Small intestine (tissue), 7 donors: ENCODE data around the gene NEK10. TPM values are rescaled to one million over a fixed set of nuclear protein-coding genes. Genes with fewer than 3 reads are reported as not detected.

Experiments
- DNase-seq, 2 donors: peaks; one replicate each; pipeline versions ENCODE4 v3.0.0 to v3.0.0-alpha.2; 2013
- FAIRE-seq: peaks from 2 replicates; lab custom pipeline; 2012; peaks lifted over from hg19 to GRCh38; lab: Jason Lieb, UNC
- H3K27ac ChIP-seq, 3 donors: one replicate each; pipeline ENCODE4 v1.5.1; 2013; ENCODE audit warnings: low read length in 2 of 3, mild to moderate bottlenecking in 2 of 3, control low read depth in 1 of 3, inconsistent platforms in 1 of 3, low read depth in 1 of 3, moderate library complexity in 1 of 3
- H3K27me3 ChIP-seq, 3 donors: one replicate each; pipeline ENCODE4 v1.6.1; 2013; ENCODE audit warnings: low read length in 3 of 3, inconsistent platforms in 1 of 3; ENCODE audit not compliant: control insufficient read depth in 3 of 3, insufficient read depth in 3 of 3
- H3K36me3 ChIP-seq, 3 donors: one replicate each; pipeline ENCODE4 v1.6.1; 2013; ENCODE audit warnings: low read length in 3 of 3, inconsistent platforms in 1 of 3, low read depth in 1 of 3, mild to moderate bottlenecking in 1 of 3, moderate library complexity in 1 of 3; ENCODE audit not compliant: control insufficient read depth in 3 of 3, insufficient read depth in 2 of 3
- H3K4me1 ChIP-seq, 3 donors: one replicate each; pipeline ENCODE4 v1.6.1; 2013; ENCODE audit warnings: low read length in 2 of 3, inconsistent platforms in 1 of 3, low read depth in 1 of 3, mild to moderate bottlenecking in 1 of 3, moderate library complexity in 1 of 3; ENCODE audit not compliant: control insufficient read depth in 3 of 3, insufficient read depth in 2 of 3
- H3K4me3 ChIP-seq, 3 donors: one replicate each; pipeline ENCODE4 v1.5.1; 2013; ENCODE audit warnings: low read length in 3 of 3, control low read depth in 1 of 3, inconsistent platforms in 1 of 3, low read depth in 1 of 3, mild to moderate bottlenecking in 1 of 3, moderate library complexity in 1 of 3
- H3K9me3 ChIP-seq, 2 donors: one replicate each; pipeline ENCODE4 v1.6.1; 2013; ENCODE audit warnings: low read depth in 1 of 2, low read length in 1 of 2; ENCODE audit not compliant: control insufficient read depth in 2 of 2, insufficient read depth in 1 of 2
- WGBS, 3 donors: extraction: QIAGEN DNeasy Blood & Tissue Kit; methylation state at CpG; one replicate each; pipeline ENCODE4 v1.1.7; 2013; 5-methylcytosine and 5-hydroxymethylcytosine counted together
- polyA plus RNA-seq, 4 donors: library from polyadenylated mRNA; stranded (reverse) in 3 of 4; unstranded in 1 of 4; fragments of 200-250 nt in 3 of 4; fragments of 120-200 nt in 1 of 4; gene quantifications; one replicate each; pipeline versions ENCODE4 v1.2.1 to v1.2.3, GENCODE V29; 2013
- donor health status: healthy with polysubstance abuse.
- donor health status: control.
- donor health status: control.
- donor health status: Bipolar disorder and iron deficiency.
- donor health status: healthy.

The NEK10 gene
- polyA plus RNA-seq, 4 donors, result 0.30 to 3.6 (median 0.67) TPM

GRCh38 chr3:27275441-27275990 lies 93.7 kb downstream of the NEK10 start:
- peak overlapping the region in 1 of 3 donors; percentile 3 for H3K27ac ChIP-seq
- WGBS, 3 donors, result 85 to 90% (median 88%) methylated on average over 5 of the region's 5 CpGs
- no peak overlapping the region for H3K4me3 ChIP-seq
- FAIRE-seq (no peak), DNase-seq (peak in 1 of 2 donors; percentile 62)
- no peaks in the 10 kb centered on the region for H3K36me3 ChIP-seq
- no peaks in the 10 kb centered on the region for H3K9me3 ChIP-seq
- no peaks in the 10 kb centered on the region for H3K27me3 ChIP-seq
- peaks cover 0 to 32% (median 0%) of the 10 kb centered on the region in 3 donors for H3K4me1 ChIP-seq

DNA sequence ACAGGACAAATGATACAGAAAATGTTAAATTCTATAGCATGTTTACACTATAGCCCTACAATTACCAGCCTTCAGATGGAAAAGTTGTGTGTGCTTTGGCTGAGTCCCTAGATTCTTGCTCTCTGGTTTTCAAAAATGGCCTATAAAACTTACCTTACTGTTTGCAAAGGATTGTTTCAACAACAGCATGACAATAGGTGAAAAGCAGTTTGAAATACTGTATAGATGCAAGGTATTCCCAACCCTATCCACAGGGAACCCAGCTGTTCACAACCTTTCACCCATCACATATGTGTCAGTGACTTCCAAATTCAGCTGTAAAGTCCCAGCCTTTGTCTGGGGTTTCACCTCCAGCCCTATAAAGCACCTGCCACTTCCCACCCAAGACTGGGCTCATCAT lies 97.3 kb downstream of the NEK10 start:
- Histone ChIP-seq H3K27me3 (no peaks in the 10 kb centered on the region), H3K4me1 (peaks cover 0 to 15% (median 0%) of the 10 kb centered on the region in 3 donors), H3K4me3 (no peak overlapping the region), H3K9me3 (no peaks in the 10 kb centered on the region), H3K27ac (no peak overlapping the region), H3K36me3 (no peaks in the 10 kb centered on the region)
- DNase-seq (no peak), FAIRE-seq (no peak)

DNA sequence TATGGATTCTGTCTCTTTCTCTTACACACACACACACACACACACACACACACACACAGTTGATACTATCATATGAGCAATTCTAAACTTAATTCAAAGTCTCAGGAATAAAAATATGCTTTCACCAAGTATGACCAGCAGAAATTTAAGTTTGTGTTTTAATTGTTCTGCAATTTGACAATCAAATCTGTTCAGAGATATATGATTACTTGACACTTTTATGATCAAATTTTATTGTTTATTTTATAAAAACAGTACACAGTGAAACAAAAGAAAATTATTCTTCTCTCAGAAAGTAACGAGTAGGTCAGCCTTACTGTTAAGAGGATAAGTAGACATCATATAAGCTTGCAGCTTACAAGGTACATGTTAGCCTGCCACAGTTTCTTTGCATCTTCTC lies 114.3 kb downstream of the NEK10 start:
- FAIRE-seq (no peak), DNase-seq (no peak)
- 66 to 70% (median 69%) methylated on average over 1 of the region's 1 CpG for WGBS, 3 donors
- no peaks in the 10 kb centered on the region for H3K4me1 ChIP-seq
- H3K9me3 ChIP-seq, result peaks cover 0 to 3% of the 10 kb centered on the region in 2 donors
- no peak overlapping the region for H3K4me3 ChIP-seq
- no peaks in the 10 kb centered on the region for H3K36me3 ChIP-seq
- H3K27me3 ChIP-seq, result no peaks in the 10 kb centered on the region
- no peak overlapping the region for H3K27ac ChIP-seq

DNA sequence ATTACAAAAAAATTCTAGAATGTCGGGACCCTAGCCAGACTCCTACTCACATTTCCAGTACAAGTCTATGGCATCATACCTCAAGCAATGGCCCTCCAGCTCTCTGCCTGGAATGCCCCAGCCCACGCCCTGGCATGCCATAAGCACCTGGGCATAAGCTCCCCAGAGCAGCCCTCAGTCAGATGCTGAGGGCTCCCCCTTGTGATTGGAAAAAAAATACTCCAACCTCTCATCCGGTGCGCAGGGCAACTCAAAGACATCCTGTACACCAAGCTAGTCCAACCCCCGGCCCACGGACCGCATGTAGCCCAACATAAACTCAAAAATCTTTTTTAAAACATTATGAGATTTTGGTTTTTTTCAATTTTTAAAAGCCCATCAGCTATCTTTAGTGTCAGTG lies 115.4 kb downstream of the NEK10 start:
- FAIRE-seq (no peak), DNase-seq (peak; percentile 58)
- Histone ChIP-seq H3K36me3 (no peaks in the 10 kb centered on the region), H3K9me3 (peaks cover 0 to 3% of the 10 kb centered on the region in 2 donors), H3K27ac (no peak overlapping the region), H3K4me1 (no peaks in the 10 kb centered on the region), H3K4me3 (no peak overlapping the region), H3K27me3 (no peaks in the 10 kb centered on the region)
- WGBS, 3 donors, result 29 to 49% (median 36%) methylated on average over 7 of the region's 7 CpGs

- FAIRE-seq (no peak), DNase-seq (no peak)
- WGBS, 3 donors, result 6 to 45% (median 16%) methylated on average over 1 of the region's 1 CpG
- H3K9me3 ChIP-seq, result peaks cover 0 to 3% of the 10 kb centered on the region in 2 donors
- H3K4me1 ChIP-seq, result no peaks in the 10 kb centered on the region
- no peaks in the 10 kb centered on the region for H3K36me3 ChIP-seq
- H3K27me3 ChIP-seq, result no peaks in the 10 kb centered on the region
- no peak overlapping the region for H3K27ac ChIP-seq
- H3K4me3 ChIP-seq, result no peak overlapping the region
These were observed 115.8 kb downstream of the NEK10 start for GRCh38 chr3:27253391-27253790.

DNA sequence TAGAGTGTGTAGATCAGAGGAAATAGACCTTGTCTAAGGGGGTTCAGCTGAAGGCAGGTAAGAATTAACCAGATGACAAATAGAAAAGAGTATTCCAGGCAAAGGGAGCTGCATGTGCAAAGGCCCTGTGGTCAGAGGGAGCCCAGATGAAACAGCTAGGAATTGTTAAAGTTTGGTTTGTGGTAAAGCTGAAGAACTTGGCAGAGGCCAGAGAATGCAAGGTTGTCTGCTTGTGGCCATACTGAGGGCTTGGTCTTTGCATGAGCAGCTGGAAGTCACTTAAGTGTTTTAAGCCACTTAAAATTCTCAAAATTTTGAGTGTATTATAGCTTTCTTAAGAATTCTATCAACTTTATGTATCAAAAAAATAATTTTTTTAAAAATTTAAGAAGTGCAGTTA lies 116.5 kb downstream of the NEK10 start:
- Histone ChIP-seq H3K9me3 (peaks cover 0 to 3% of the 10 kb centered on the region in 2 donors), H3K27ac (no peak overlapping the region), H3K4me1 (no peaks in the 10 kb centered on the region), H3K4me3 (no peak overlapping the region), H3K27me3 (no peaks in the 10 kb centered on the region), H3K36me3 (no peaks in the 10 kb centered on the region)
- FAIRE-seq (no peak), DNase-seq (no peak)

DNA sequence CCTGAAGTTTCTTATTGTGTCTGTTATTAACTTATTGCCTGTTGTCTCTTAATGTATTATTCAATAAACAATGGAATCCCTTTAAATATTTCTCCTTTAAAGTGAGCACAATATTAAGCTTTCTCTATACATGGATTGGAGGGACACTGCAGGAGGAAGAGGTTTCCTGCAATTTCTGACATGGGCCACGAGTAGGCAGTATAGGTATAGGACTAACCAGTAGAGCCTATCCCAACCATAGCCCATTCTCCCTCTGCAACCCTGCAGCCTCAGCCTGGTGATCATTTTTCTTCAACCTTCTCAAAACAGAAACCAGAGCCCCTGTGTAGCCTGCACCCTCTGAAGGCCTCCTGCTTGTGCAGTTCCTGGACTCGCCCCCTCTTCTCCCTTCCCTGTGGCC lies 124.8 kb downstream of the NEK10 start:
- no peak for DNase-seq
- 76 to 82% (median 79%) methylated on average over 2 of the region's 2 CpGs for WGBS, 3 donors
- no peaks in the 10 kb centered on the region for H3K4me1 ChIP-seq

DNA sequence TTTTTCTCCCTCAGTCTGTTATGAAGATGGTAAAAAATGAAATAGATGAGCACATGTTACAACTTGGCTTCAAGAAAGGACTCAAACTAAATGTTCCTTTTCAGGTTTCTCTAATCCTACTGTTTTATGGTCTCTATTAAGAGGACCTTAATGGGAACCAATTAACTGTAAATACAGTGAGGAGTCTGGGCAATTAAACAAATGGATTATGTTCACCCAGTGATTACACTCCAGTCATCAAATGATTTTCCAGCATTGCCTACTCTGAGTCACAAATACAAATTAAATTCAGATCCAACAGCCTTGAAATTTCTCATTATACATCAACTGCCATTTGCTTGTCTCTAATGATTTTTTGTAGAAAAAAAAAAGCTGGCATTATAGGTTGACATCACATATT lies 129.2 kb downstream of the NEK10 start:
- Histone ChIP-seq H3K36me3 (no peaks in the 10 kb centered on the region), H3K27me3 (no peaks in the 10 kb centered on the region), H3K4me1 (no peaks in the 10 kb centered on the region), H3K27ac (no peak overlapping the region), H3K4me3 (no peak overlapping the region), H3K9me3 (peaks cover 0 to 21% of the 10 kb centered on the region in 2 donors)
- FAIRE-seq (no peak), DNase-seq (no peak)

More for the DNA sequence above, 124.8 kb downstream of the NEK10 start:
- Histone ChIP-seq H3K27ac (no peak overlapping the region), H3K4me3 (no peak overlapping the region), H3K36me3 (no peaks in the 10 kb centered on the region), H3K9me3 (no peaks in the 10 kb centered on the region), H3K27me3 (no peaks in the 10 kb centered on the region)
- FAIRE-seq, result no peak

GRCh38 chr3:27228805-27229204 lies 140.4 kb downstream of the NEK10 start:
- Histone ChIP-seq H3K9me3 (no peaks in the 10 kb centered on the region), H3K27ac (no peak overlapping the region), H3K4me3 (no peak overlapping the region), H3K27me3 (no peaks in the 10 kb centered on the region), H3K36me3 (no peaks in the 10 kb centered on the region), H3K4me1 (no peaks in the 10 kb centered on the region)
- WGBS, 3 donors, result 78 to 82% (median 79%) methylated on average over 2 of the region's 2 CpGs
- DNase-seq (no peak), FAIRE-seq (no peak)
